Smooth muscle cell of bladder (primary cell): ENCODE measurements around the gene LRRC3B. TPM values are rescaled to one million over a fixed set of nuclear protein-coding genes. Genes with fewer than 3 reads are reported as not detected.

Experiments
- total RNA-seq: library from RNA; depleted of rRNA; stranded (reverse); fragments of >200 nt; gene quantifications from 2 replicates; pipeline ENCODE4 v1.2.3, GENCODE V29; 2014

Gene LRRC3B, protein sequence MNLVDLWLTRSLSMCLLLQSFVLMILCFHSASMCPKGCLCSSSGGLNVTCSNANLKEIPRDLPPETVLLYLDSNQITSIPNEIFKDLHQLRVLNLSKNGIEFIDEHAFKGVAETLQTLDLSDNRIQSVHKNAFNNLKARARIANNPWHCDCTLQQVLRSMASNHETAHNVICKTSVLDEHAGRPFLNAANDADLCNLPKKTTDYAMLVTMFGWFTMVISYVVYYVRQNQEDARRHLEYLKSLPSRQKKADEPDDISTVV
- under 0.01 TPM in 1 of 2 replicates, not detected in the other for total RNA-seq

GRCh38 chr3:26622621-26623418 is at the start of gene LRRC3B:
Gene LRRC3B, plus strand, starts transcription at chr3:26622772. Its CDS starts 86,901 bp downstream, at chr3:26709673.

